Rectal smooth muscle tissue (tissue), 1 donor: Measurements from ENCODE around the gene NUDCD3.

Experiments
- H3K27ac ChIP-seq: one replicate; pipeline ENCODE4 v1.7.0; 2013; ENCODE audit warnings: low read depth, low read length, inconsistent platforms
- H3K27me3 ChIP-seq: one replicate; pipeline ENCODE4 v1.7.0; 2013; ENCODE audit warnings: low read length; ENCODE audit not compliant: control insufficient read depth, insufficient read depth
- H3K36me3 ChIP-seq: one replicate; pipeline ENCODE4 v1.7.0; 2013; ENCODE audit warnings: low read length; ENCODE audit not compliant: control insufficient read depth, insufficient read depth
- H3K4me1 ChIP-seq: one replicate; pipeline ENCODE4 v1.7.0; 2013; ENCODE audit warnings: low read length; ENCODE audit not compliant: control insufficient read depth, insufficient read depth
- H3K4me3 ChIP-seq: one replicate; pipeline ENCODE4 v1.7.0; 2013; ENCODE audit warnings: low read length
- H3K9ac ChIP-seq: one replicate; pipeline ENCODE4 v1.7.0; 2013; ENCODE audit warnings: low read length

The NUDCD3 gene

DNA sequence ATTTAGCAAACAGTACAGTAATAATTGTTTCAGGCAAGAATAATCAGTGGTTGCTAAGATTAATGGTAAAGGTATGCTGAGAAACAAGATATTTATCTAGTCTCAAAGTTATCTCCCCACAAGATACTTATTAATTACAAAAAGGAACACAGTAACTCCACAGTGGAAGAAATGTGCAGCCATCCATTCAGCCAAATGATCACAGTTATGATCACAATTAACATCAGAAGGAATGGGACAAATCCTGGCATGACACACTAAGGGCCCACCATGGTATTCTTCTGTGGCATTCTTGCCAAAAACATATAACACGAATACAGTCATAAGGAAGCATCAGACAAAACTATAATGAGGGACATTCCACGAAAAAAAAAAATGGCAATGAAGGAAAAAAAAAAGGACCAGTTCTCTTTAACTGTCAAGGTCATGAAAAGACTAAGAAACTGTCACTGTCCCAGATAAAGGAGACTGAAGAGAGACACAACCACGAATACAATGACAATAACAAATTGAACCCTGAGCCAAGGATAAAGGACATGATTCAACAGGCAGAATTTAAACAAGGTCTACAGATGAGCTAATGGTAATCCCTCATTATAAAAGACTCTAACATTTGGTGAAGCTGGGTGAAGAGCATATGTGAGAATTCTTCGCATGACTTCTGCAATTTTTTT lies 20.9 kb downstream of the NUDCD3 start:
- no peak overlapping the region for H3K4me3 ChIP-seq
- no peak overlapping the region for H3K27ac ChIP-seq
- no peak overlapping the region for H3K9ac ChIP-seq
- H3K27me3 ChIP-seq = no peaks in the 10 kb centered on the region
- H3K4me1 ChIP-seq = no peaks in the 10 kb centered on the region
- H3K36me3 ChIP-seq = peaks cover 9% of the 10 kb centered on the region

- no peak overlapping the region for H3K9ac ChIP-seq
- no peak overlapping the region for H3K27ac ChIP-seq
- no peaks in the 10 kb centered on the region for H3K4me1 ChIP-seq
- peaks cover 9% of the 10 kb centered on the region for H3K36me3 ChIP-seq
- H3K4me3 ChIP-seq = no peak overlapping the region
- H3K27me3 ChIP-seq = no peaks in the 10 kb centered on the region
Observed at GRCh38 chr7:44467217-44467548, 23.3 kb downstream of the NUDCD3 start.

GRCh38 chr7:44466300-44467216 lies 23.9 kb downstream of the NUDCD3 start:
- Histone ChIP-seq H3K36me3 (peaks cover 6% of the 10 kb centered on the region), H3K27ac (no peak overlapping the region), H3K4me3 (no peak overlapping the region), H3K4me1 (no peaks in the 10 kb centered on the region), H3K9ac (no peak overlapping the region), H3K27me3 (no peaks in the 10 kb centered on the region)

DNA sequence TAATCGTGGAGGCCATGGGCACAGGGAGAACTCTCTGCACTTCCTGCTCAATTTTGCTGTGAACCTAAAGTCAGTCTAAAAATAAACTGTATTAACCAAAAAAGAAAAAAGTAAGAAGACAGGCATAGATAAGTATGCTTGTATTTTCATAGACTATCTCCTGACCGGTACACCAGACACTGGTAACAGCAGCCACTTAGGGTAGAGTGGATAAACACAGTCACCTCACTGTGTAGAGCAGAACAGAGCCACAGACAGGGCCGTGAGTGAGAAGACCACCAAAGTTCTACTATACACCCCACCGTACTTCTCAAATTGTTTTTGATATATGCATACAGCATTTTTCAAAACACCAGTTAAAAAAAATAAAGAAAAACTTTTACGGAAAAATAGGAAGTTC lies 25.0 kb downstream of the NUDCD3 start:
- Histone ChIP-seq H3K36me3 (peaks cover 4% of the 10 kb centered on the region), H3K4me1 (no peaks in the 10 kb centered on the region), H3K27me3 (no peaks in the 10 kb centered on the region), H3K27ac (no peak overlapping the region), H3K9ac (no peak overlapping the region), H3K4me3 (no peak overlapping the region)

DNA sequence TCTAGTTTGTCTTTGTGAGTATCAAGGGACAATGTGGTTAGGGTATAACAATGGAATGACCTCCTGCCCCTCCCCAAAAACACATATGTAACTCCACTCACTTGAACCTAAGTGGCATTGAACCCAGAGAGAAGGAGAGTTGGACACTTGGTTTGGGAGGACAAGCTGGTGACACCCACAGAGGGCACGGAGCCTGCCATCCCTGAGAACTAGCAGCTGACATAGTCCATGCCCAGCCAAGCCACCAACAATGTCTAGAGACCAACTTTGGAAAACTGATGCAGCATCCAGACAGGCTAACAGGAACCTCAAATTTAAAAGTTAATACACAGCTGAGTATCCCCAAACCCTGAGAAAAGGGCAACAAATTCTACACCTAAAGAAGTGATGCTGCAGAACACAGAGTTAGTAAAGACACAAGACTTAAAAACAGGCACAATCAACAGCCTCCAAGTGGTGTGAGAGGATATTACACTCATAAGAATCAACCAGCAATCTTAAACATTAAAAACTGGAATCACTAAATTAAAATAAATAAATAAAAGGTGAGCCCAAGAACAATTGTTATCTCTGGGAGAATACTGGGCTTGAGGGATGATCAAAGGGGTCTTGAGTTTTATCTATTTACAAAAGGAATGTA lies 27.2 kb downstream of the NUDCD3 start:
- Histone ChIP-seq H3K36me3 (peaks cover 4% of the 10 kb centered on the region), H3K4me1 (no peaks in the 10 kb centered on the region), H3K4me3 (no peak overlapping the region), H3K27ac (no peak overlapping the region), H3K27me3 (no peaks in the 10 kb centered on the region), H3K9ac (no peak overlapping the region)

GRCh38 chr7:44461387-44461786 lies 29.1 kb downstream of the NUDCD3 start:
- H3K27me3 ChIP-seq = no peaks in the 10 kb centered on the region

GRCh38 chr7:44460325-44460724 lies 30.1 kb downstream of the NUDCD3 start:
- Histone ChIP-seq H3K4me3 (no peak overlapping the region), H3K27ac (no peak overlapping the region), H3K27me3 (no peaks in the 10 kb centered on the region), H3K9ac (no peak overlapping the region), H3K4me1 (no peaks in the 10 kb centered on the region), H3K36me3 (no peaks in the 10 kb centered on the region)

More at GRCh38 chr7:44461387-44461786, 29.1 kb downstream of the NUDCD3 start:
- no peaks in the 10 kb centered on the region for H3K4me1 ChIP-seq
- no peak overlapping the region for H3K9ac ChIP-seq
- H3K36me3 ChIP-seq = no peaks in the 10 kb centered on the region
- H3K27ac ChIP-seq = no peak overlapping the region
- no peak overlapping the region for H3K4me3 ChIP-seq

GRCh38 chr7:44455155-44455554 lies 35.3 kb downstream of the NUDCD3 start:
- Histone ChIP-seq H3K4me3 (no peak overlapping the region), H3K27ac (no peak overlapping the region), H3K9ac (no peak overlapping the region), H3K36me3 (no peaks in the 10 kb centered on the region), H3K27me3 (no peaks in the 10 kb centered on the region), H3K4me1 (no peaks in the 10 kb centered on the region)

- no peak overlapping the region for H3K4me3 ChIP-seq
- H3K9ac ChIP-seq = no peak overlapping the region
- H3K36me3 ChIP-seq = no peaks in the 10 kb centered on the region
- H3K27ac ChIP-seq = no peak overlapping the region
- H3K27me3 ChIP-seq = no peaks in the 10 kb centered on the region
- no peaks in the 10 kb centered on the region for H3K4me1 ChIP-seq
Observed at GRCh38 chr7:44454348-44454747, 36.1 kb downstream of the NUDCD3 start.

DNA sequence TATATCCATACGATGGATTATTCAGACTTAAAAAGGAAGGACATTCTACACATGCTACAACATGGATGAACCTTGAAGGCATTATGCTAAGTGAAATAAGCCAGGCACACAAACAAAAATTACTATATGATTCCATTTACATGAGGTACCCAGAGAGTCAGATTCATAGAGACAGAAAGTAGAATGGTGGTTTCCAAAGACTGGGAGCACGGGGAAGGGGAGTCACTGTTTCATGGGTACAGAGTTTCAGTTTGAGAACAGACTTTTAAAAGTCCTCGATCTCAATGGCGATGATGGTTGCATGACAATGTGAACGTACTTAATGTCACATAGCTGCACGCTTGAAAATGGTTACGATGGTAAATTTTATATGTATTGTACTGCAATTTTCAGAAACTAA lies 39.3 kb downstream of the NUDCD3 start:
- Histone ChIP-seq H3K4me1 (no peaks in the 10 kb centered on the region), H3K27me3 (no peaks in the 10 kb centered on the region), H3K4me3 (no peak overlapping the region), H3K27ac (no peak overlapping the region), H3K36me3 (no peaks in the 10 kb centered on the region), H3K9ac (no peak overlapping the region)

DNA sequence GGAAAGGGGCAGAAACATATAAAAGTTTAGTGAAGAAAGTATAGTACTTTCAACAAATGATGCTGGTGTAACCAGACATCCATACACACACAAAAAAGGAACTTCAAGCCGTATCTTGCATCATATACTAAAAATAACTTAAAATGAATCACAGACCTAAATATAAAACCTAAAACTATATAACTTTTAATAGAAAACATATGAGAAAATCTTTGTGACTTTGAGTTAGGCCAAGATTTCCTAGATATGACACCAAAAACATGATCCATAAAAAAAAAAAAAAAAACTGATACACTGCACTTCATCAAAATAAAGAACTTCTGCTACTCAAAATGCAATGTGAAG lies 40.9 kb downstream of the NUDCD3 start:
- no peak overlapping the region for H3K4me3 ChIP-seq
- H3K27me3 ChIP-seq = no peaks in the 10 kb centered on the region
- H3K9ac ChIP-seq = no peak overlapping the region
- H3K27ac ChIP-seq = no peak overlapping the region
- peaks cover 4% of the 10 kb centered on the region for H3K36me3 ChIP-seq
- peaks cover 4% of the 10 kb centered on the region for H3K4me1 ChIP-seq

- Histone ChIP-seq H3K36me3 (peaks cover 4% of the 10 kb centered on the region), H3K9ac (no peak overlapping the region), H3K27me3 (no peaks in the 10 kb centered on the region), H3K27ac (no peak overlapping the region), H3K4me3 (no peak overlapping the region), H3K4me1 (peaks cover 4% of the 10 kb centered on the region)
Observed at GRCh38 chr7:44448922-44449583, 41.4 kb downstream of the NUDCD3 start.
